22Rv1 (cell line): Measurements from ENCODE around the gene OPRM1.

Experiments
- ZFX ChIP-seq: fragments of 450-650 bp; IDR thresholded peaks from 2 replicates; pipeline ENCODE4 v1.6.1; 2017; ENCODE audit warnings: antibody characterized with exemption, borderline replicate concordance
- TF ChIP-seq, protein P1 (sequence below): fragments of 450-650 bp; IDR thresholded peaks from 2 replicates; pipeline ENCODE4 v1.5.1; 2017; ENCODE audit warnings: mild to moderate bottlenecking

DNA sequence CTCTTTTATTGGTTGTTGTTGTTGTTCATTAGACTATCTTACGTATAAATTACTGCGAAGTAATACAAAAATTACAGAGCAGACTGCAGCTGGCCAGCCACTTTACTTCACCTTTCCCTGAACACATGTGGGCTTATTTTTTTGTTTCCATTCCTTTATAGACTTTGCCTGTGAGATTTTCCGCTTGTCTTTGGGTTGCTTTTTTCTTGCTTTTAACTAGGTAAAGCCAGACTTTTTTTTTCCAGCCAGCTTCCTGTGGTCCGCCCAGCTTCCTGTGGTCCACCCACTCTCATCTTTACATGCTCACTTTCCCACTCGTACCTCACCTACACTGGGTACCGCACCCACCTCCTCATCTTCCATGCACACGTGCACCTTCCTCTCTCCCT lies 238.6 kb downstream of the OPRM1 start:
- TF ChIP-seq, protein P1, sequence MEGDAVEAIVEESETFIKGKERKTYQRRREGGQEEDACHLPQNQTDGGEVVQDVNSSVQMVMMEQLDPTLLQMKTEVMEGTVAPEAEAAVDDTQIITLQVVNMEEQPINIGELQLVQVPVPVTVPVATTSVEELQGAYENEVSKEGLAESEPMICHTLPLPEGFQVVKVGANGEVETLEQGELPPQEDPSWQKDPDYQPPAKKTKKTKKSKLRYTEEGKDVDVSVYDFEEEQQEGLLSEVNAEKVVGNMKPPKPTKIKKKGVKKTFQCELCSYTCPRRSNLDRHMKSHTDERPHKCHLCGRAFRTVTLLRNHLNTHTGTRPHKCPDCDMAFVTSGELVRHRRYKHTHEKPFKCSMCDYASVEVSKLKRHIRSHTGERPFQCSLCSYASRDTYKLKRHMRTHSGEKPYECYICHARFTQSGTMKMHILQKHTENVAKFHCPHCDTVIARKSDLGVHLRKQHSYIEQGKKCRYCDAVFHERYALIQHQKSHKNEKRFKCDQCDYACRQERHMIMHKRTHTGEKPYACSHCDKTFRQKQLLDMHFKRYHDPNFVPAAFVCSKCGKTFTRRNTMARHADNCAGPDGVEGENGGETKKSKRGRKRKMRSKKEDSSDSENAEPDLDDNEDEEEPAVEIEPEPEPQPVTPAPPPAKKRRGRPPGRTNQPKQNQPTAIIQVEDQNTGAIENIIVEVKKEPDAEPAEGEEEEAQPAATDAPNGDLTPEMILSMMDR, result peak; percentile 38
- no peak for TF ChIP-seq ZFX
